H9 (cell line): ENCODE data around the gene PROX2. TPM values are rescaled to one million over a fixed set of nuclear protein-coding genes. Genes with fewer than 3 reads are reported as not detected.
A peak's percentile ranks its signal among the peaks of the same experiment; 100 is the strongest.

Experiments
- DNase-seq: peaks from one replicate; pipeline ENCODE4 v3.0.0-alpha.2; 2017
- H2AFZ ChIP-seq: one replicate; pipeline ENCODE4 v1.6.1; 2013; ENCODE audit warnings: mild to moderate bottlenecking, low read length, control low read depth, moderate library complexity
- H2AK5ac ChIP-seq: 2 replicates; pipeline ENCODE4 v1.6.1; 2013; ENCODE audit warnings: low read length, control low read depth, mixed read lengths; ENCODE audit not compliant: insufficient read length
- H2BK120ac ChIP-seq: one replicate; pipeline ENCODE4 v1.6.1; 2013; ENCODE audit warnings: low read depth, mild to moderate bottlenecking, low read length, control low read depth, inconsistent platforms; ENCODE audit not compliant: poor library complexity, severe bottlenecking
- H2BK12ac ChIP-seq: 2 replicates; pipeline ENCODE4 v1.6.1; 2013; ENCODE audit warnings: low read length, control low read depth, mixed read lengths, low read depth; ENCODE audit not compliant: insufficient read length
- H2BK15ac ChIP-seq: 2 replicates; pipeline ENCODE4 v1.6.1; 2013; ENCODE audit warnings: low read depth, low read length, control low read depth
- H2BK20ac ChIP-seq: one replicate; pipeline ENCODE4 v1.6.1; 2013; ENCODE audit warnings: low read depth, mild to moderate bottlenecking, low read length, control low read depth, inconsistent platforms; ENCODE audit not compliant: poor library complexity, severe bottlenecking
- H2BK5ac ChIP-seq: 2 replicates; pipeline ENCODE4 v1.6.1; 2013; ENCODE audit warnings: low read length, control low read depth, mixed read lengths; ENCODE audit not compliant: insufficient read length
- H3K14ac ChIP-seq: 2 replicates; pipeline ENCODE4 v1.6.1; 2013; ENCODE audit warnings: low read length, control low read depth; ENCODE audit not compliant: insufficient read depth
- H3K18ac ChIP-seq: 2 replicates; pipeline ENCODE4 v1.6.1; 2013; ENCODE audit warnings: low read depth, mild to moderate bottlenecking, mixed read lengths, low read length, control low read depth; ENCODE audit not compliant: insufficient read length
- H3K23ac ChIP-seq: 2 replicates; pipeline ENCODE4 v1.6.1; 2013; ENCODE audit warnings: low read length, control low read depth, mixed read lengths, low read depth; ENCODE audit not compliant: insufficient read length
- H3K23me2 ChIP-seq: 2 replicates; pipeline ENCODE4 v1.6.1; 2013; ENCODE audit warnings: low read depth, mild to moderate bottlenecking, mixed read lengths, low read length, control low read depth; ENCODE audit not compliant: insufficient read length, poor library complexity, severe bottlenecking
- H3K27ac ChIP-seq: 2 replicates; pipeline ENCODE4 v1.5.1; 2013; ENCODE audit warnings: low read length, control low read depth, mixed read lengths, low read depth; ENCODE audit not compliant: insufficient read length
- H3K27me3 ChIP-seq: 2 replicates; pipeline ENCODE4 v1.6.1; 2013; ENCODE audit warnings: low read length, control low read depth, inconsistent platforms; ENCODE audit not compliant: insufficient read depth
- H3K4ac ChIP-seq: 2 replicates; pipeline ENCODE4 v1.6.1; 2013; ENCODE audit warnings: low read depth, mild to moderate bottlenecking, control low read depth, inconsistent platforms, low read length, moderate library complexity
- H3K4me1 ChIP-seq: 2 replicates; pipeline ENCODE4 v1.6.1; 2013; ENCODE audit warnings: low read length, control low read depth, inconsistent platforms; ENCODE audit not compliant: insufficient read depth
- H3K4me2 ChIP-seq: 2 replicates; pipeline ENCODE4 v1.6.1; 2013; ENCODE audit warnings: low read length, control low read depth, mixed read lengths; ENCODE audit not compliant: insufficient read length, insufficient read depth
- H3K56ac ChIP-seq: 2 replicates; pipeline ENCODE4 v1.6.1; 2013; ENCODE audit warnings: low read depth, mild to moderate bottlenecking, mixed read lengths, low read length, control low read depth; ENCODE audit not compliant: insufficient read length
- H3K79me1 ChIP-seq: 2 replicates; pipeline ENCODE4 v1.6.1; 2013; ENCODE audit warnings: low read depth, mild to moderate bottlenecking, moderate library complexity, low read length, control low read depth, inconsistent platforms; ENCODE audit not compliant: insufficient read depth, poor library complexity, severe bottlenecking
- H3K79me2 ChIP-seq: 2 replicates; pipeline ENCODE4 v1.6.1; 2013; ENCODE audit warnings: low read length, control low read depth, inconsistent platforms; ENCODE audit not compliant: insufficient read depth
- H3K9ac ChIP-seq: 2 replicates; pipeline ENCODE4 v1.6.1; 2013; ENCODE audit warnings: low read length, control low read depth, mixed read lengths; ENCODE audit not compliant: insufficient read length; ENCODE audit errors: extremely low read depth
- H3K9me3 ChIP-seq: one replicate; pipeline ENCODE4 v1.6.1; 2013; ENCODE audit warnings: low read depth, low read length, inconsistent platforms; ENCODE audit not compliant: control insufficient read depth
- H3T11ph ChIP-seq: one replicate; pipeline ENCODE4 v1.6.1; 2013; ENCODE audit warnings: mild to moderate bottlenecking, low read length, control low read depth, inconsistent platforms
- H4K20me1 ChIP-seq: one replicate; pipeline ENCODE4 v1.6.1; 2013; ENCODE audit not compliant: control insufficient read depth, insufficient read length, insufficient read depth
- H4K5ac ChIP-seq: 2 replicates; pipeline ENCODE4 v1.6.1; 2013; ENCODE audit warnings: low read depth, mild to moderate bottlenecking, mixed read lengths, low read length, control low read depth; ENCODE audit not compliant: insufficient read length
- H4K8ac ChIP-seq: replicated peaks from 2 replicates; pipeline ENCODE4 v1.6.1; 2013; ENCODE audit warnings: low read length, control low read depth, mixed read lengths, low read depth; ENCODE audit not compliant: insufficient read length
- H4K91ac ChIP-seq: 2 replicates; pipeline ENCODE4 v1.6.1; 2013; ENCODE audit warnings: low read depth, mild to moderate bottlenecking, moderate library complexity, mixed read lengths, low read length, control low read depth; ENCODE audit not compliant: insufficient read length
- H3K27ac Mint-ChIP-seq, 3 experiments: 2 replicates in 2 of 3; 3 replicates in 1 of 3; pipeline ENCODE4 v1.8.0; 2020 to 2021; ENCODE audit warnings: mixed read lengths in 3 of 3, mild to moderate bottlenecking in 1 of 3, moderate library complexity in 1 of 3
- H3K27me3 Mint-ChIP-seq: 2 replicates; pipeline ENCODE4 v1.8.0; 2021; ENCODE audit warnings: low read depth, mild to moderate bottlenecking, moderate library complexity, mixed read lengths
- H3K36me3 Mint-ChIP-seq, 3 experiments: 2 replicates in 2 of 3; 3 replicates in 1 of 3; pipeline ENCODE4 v1.8.0; 2020 to 2021; ENCODE audit warnings: low read depth in 3 of 3, mixed read lengths in 3 of 3; ENCODE audit not compliant: insufficient read depth in 1 of 3
- H3K4me1 Mint-ChIP-seq, 2 experiments: 2 replicates each; pipeline ENCODE4 v1.8.0; 2020; ENCODE audit warnings: mixed read lengths in 2 of 2
- H3K4me3 Mint-ChIP-seq, 2 experiments: 2 replicates in 1 of 2; 3 replicates in 1 of 2; pipeline ENCODE4 v1.8.0; 2020 to 2021; ENCODE audit warnings: mild to moderate bottlenecking in 2 of 2, mixed read lengths in 2 of 2, moderate library complexity in 1 of 2
- H3K9me3 Mint-ChIP-seq, 2 experiments: 2 replicates in 1 of 2; 3 replicates in 1 of 2; pipeline ENCODE4 v1.8.0; 2020; ENCODE audit warnings: mild to moderate bottlenecking in 2 of 2, mixed read lengths in 2 of 2, moderate library complexity in 1 of 2
- CTCF ChIP-seq: fragments of 200-600 bp; sonication (generic); conservative IDR thresholded peaks from 3 replicates; pipeline ENCODE4 v1.8.0; 2021; ENCODE audit warnings: antibody characterized with exemption, mild to moderate bottlenecking
- WGBS: extraction: QIAGEN DNeasy Blood & Tissue Kit; methylation state at CpG from one replicate; pipeline ENCODE4 v1.1.7; 2013; ENCODE audit warnings: missing lambda C conversion rate, low lambda C conversion rate, mixed read lengths; ENCODE audit not compliant: insufficient read length; ENCODE audit errors: extremely low coverage; 5-methylcytosine and 5-hydroxymethylcytosine counted together
- total RNA-seq: library from RNA; stranded (reverse); gene quantifications from 2 replicates; pipeline ENCODE4 v1.2.1, GENCODE V29; 2021

Gene PROX2
- total RNA-seq, 1 experiment from 2014 or later, result not detected

- Mint-ChIP-seq H3K27ac (peak overlapping the region in 2 of 3 experiments; percentile 50 to 55; a peak in 2 of 7 replicates), H3K36me3 (peaks cover 0 to 13% (median 11%) of the 10 kb centered on the region in 3 experiments; a peak in 5 of 7 replicates), H3K4me3 (no peak overlapping the region), H3K4me1 (no peaks in the 10 kb centered on the region), H3K9me3 (no peaks in the 10 kb centered on the region), H3K27me3 (no peaks in the 10 kb centered on the region)
- no peak overlapping the region for H2BK120ac ChIP-seq
- H3K9ac ChIP-seq, result no peak overlapping the region
- H3K4ac ChIP-seq, result no peak overlapping the region
- H3K18ac ChIP-seq, result no peak overlapping the region
- no peak overlapping the region for H4K91ac ChIP-seq
- H2BK15ac ChIP-seq, result no peak overlapping the region
- no peaks in the 10 kb centered on the region for H4K20me1 ChIP-seq
- no peak overlapping the region for H4K8ac ChIP-seq
- H3K23me2 ChIP-seq, result no peaks in the 10 kb centered on the region
- no peak overlapping the region for H4K5ac ChIP-seq
- DNase-seq, result no peak
- no CpG with 5 or more reads among the region's 7 CpGs for WGBS
- H2BK12ac ChIP-seq, result no peak overlapping the region
- no peak overlapping the region for H2AFZ ChIP-seq
- no peak for TF ChIP-seq CTCF
- H2AK5ac ChIP-seq, result no peak overlapping the region
- H2BK20ac ChIP-seq, result no peak overlapping the region
- no peak overlapping the region for H2BK5ac ChIP-seq
- no peaks in the 10 kb centered on the region for H3K79me1 ChIP-seq
- no peaks in the 10 kb centered on the region for H3K79me2 ChIP-seq
- H3K4me2 ChIP-seq, result no peak overlapping the region
- no peak overlapping the region for H3K27ac ChIP-seq
- no peak overlapping the region for H3T11ph ChIP-seq
- no peaks in the 10 kb centered on the region for H3K9me3 ChIP-seq
- H3K56ac ChIP-seq, result no peak overlapping the region
- H3K23ac ChIP-seq, result no peak overlapping the region
- no peaks in the 10 kb centered on the region for H3K4me1 ChIP-seq
- H3K14ac ChIP-seq, result no peak overlapping the region
- no peaks in the 10 kb centered on the region for H3K27me3 ChIP-seq
Measured at GRCh38 chr14:74835645-74836250, 40.2 kb downstream of the PROX2 start.
